SKM-1 treated with dmso at 0.1 percent for 144 hours (cell line): ENCODE data around the gene RS1.

Source experiments
- DNase-seq: peaks from one replicate; lab custom pipeline; 2025; ENCODE audit not compliant: unreplicated experiment; lab: John Stamatoyannopoulos, UW

The RS1 gene

GRCh38 chrX:18672008-18672407, at the start of gene RS1:
Gene RS1 (minus strand): TSS chrX:18672108. CDS start chrX:18672068, 40 bp downstream.
- no peak for DNase-seq

GRCh38 chrX:18719852-18720251, 47.9 kb upstream of the RS1 start:
- no peak for DNase-seq

GRCh38 chrX:18714910-18715309, 43.0 kb upstream of the RS1 start:
- DNase-seq = no peak

GRCh38 chrX:18709833-18710232, 37.9 kb upstream of the RS1 start:
- DNase-seq = no peak

- no peak for DNase-seq
These were observed 35.6 kb upstream of the RS1 start, which contains the start of gene PPEF1 for GRCh38 chrX:18707426-18708049. Gene PPEF1 (plus strand): TSS chrX:18707645. CDS start chrX:18707781, 136 bp downstream.

GRCh38 chrX:18702362-18703195, 30.7 kb upstream of the RS1 start:
- no peak for DNase-seq

GRCh38 chrX:18701621-18702361, 29.9 kb upstream of the RS1 start:
- no peak for DNase-seq

- DNase-seq = no peak
These were observed 27.1 kb upstream of the RS1 start for GRCh38 chrX:18698737-18699650.

GRCh38 chrX:18696653-18697052, 24.7 kb upstream of the RS1 start:
- DNase-seq = no peak

- no peak for DNase-seq
These were observed 20.6 kb upstream of the RS1 start for GRCh38 chrX:18692541-18692940.

- DNase-seq = no peak
These were observed 19.5 kb upstream of the RS1 start for GRCh38 chrX:18691431-18691830.

GRCh38 chrX:18687856-18688495, 16.1 kb upstream of the RS1 start:
- DNase-seq = peak; percentile 66

GRCh38 chrX:18682979-18683387, 11.1 kb upstream of the RS1 start:
- DNase-seq = no peak

- DNase-seq = no peak
These were observed 10.1 kb upstream of the RS1 start for GRCh38 chrX:18681996-18682395.

GRCh38 chrX:18677161-18677869, 5.4 kb upstream of the RS1 start:
- DNase-seq = no peak

- no peak for DNase-seq
These were observed 4.6 kb upstream of the RS1 start for GRCh38 chrX:18676470-18676869.

- DNase-seq = no peak
These were observed 4.1 kb upstream of the RS1 start for GRCh38 chrX:18676050-18676449.

GRCh38 chrX:18674788-18675735, 3.2 kb upstream of the RS1 start:
- DNase-seq = peak; percentile 67

GRCh38 chrX:18674417-18674787, 2.5 kb upstream of the RS1 start:
- no peak for DNase-seq
